ENCODE results near the gene FAM120B. TPM values are rescaled to one million over a fixed set of nuclear protein-coding genes. Genes with fewer than 3 reads are reported as not detected.

The FAM120B gene
- total RNA-seq, 3 donors from 2014 or later (not counting 1 experiment from before 2014, with no cell fraction given) = 37.8 to 55.6 (median 39.9) TPM

GRCh38 chr6:170270984-170271593 lies 35.5 kb upstream of the FAM120B start:
- Histone ChIP-seq H3K36me3 (ENCODE audit: control insufficient read depth, insufficient read depth, low read length) (no peaks in the 10 kb centered on the region), H3K4me1 (ENCODE audit: control insufficient read depth, insufficient read depth, low read length) (peaks cover 28% of the 10 kb centered on the region), H3K27ac (ENCODE audit: low read length) (peak overlapping the region; percentile 42), H3K4me3 (ENCODE audit: low read length) (peak overlapping the region; percentile 28), H3K9me3 (ENCODE audit: control insufficient read depth, insufficient read depth, low read length) (no peaks in the 10 kb centered on the region), H3K27me3 (ENCODE audit: control insufficient read depth, insufficient read depth, low read length) (peaks cover 60% of the 10 kb centered on the region)
- Mint-ChIP-seq H3K4me3 (peak overlapping the region; percentile 77), H3K36me3 (no peaks in the 10 kb centered on the region), H3K27ac (peak overlapping the region in 1 of 2 donors; percentile 87), H3K4me1 (peaks cover 23 to 31% of the 10 kb centered on the region in 2 donors), H3K27me3 (ENCODE audit: low read depth in 2 of 2) (peaks cover 58 to 63% of the 10 kb centered on the region in 2 donors), H3K9me3 (no peaks in the 10 kb centered on the region)
- intact Hi-C loops (cut with micrococcal nuclease) = loop anchor here (5.0 kb wide), 1 partner anchor 464 kb away; no protein-coding TSS in a partner anchor
- DNase-seq (no peak), ATAC-seq (no peak)
- no peak for TF ChIP-seq CTCF (IDR thresholded peaks at IDR 0.05)
- WGBS (ENCODE audit: insufficient coverage) = 97% methylated on average over 19 of the region's 19 CpGs

GRCh38 chr6:170271771-170272314 lies 34.7 kb upstream of the FAM120B start:
- Histone ChIP-seq H3K27ac (ENCODE audit: low read length) (peak overlapping the region; percentile 48), H3K4me1 (ENCODE audit: control insufficient read depth, insufficient read depth, low read length) (peaks cover 30% of the 10 kb centered on the region), H3K27me3 (ENCODE audit: control insufficient read depth, insufficient read depth, low read length) (peaks cover 65% of the 10 kb centered on the region), H3K4me3 (ENCODE audit: low read length) (peak overlapping the region; percentile 28), H3K36me3 (ENCODE audit: control insufficient read depth, insufficient read depth, low read length) (no peaks in the 10 kb centered on the region), H3K9me3 (ENCODE audit: control insufficient read depth, insufficient read depth, low read length) (no peaks in the 10 kb centered on the region)
- no peaks in the 10 kb centered on the region for H3K9me3 Mint-ChIP-seq
- H3K27ac Mint-ChIP-seq = peak overlapping the region; percentile 81 to 87
- H3K4me1 Mint-ChIP-seq = peaks cover 23 to 31% of the 10 kb centered on the region in 2 donors
- ATAC-seq (peak; percentile 84 to 92 (median 85)), DNase-seq (peak; percentile 70 to 93)
- H3K36me3 Mint-ChIP-seq = no peaks in the 10 kb centered on the region
- H3K4me3 Mint-ChIP-seq = peak overlapping the region; percentile 77
- no peak for TF ChIP-seq CTCF (IDR thresholded peaks at IDR 0.05)
- H3K27me3 Mint-ChIP-seq (ENCODE audit: low read depth in 2 of 2) = peaks cover 60 to 66% of the 10 kb centered on the region in 2 donors
- 2% methylated on average over 32 of the region's 32 CpGs for WGBS (ENCODE audit: insufficient coverage)
- intact Hi-C loops (cut with micrococcal nuclease) = loop anchor here (1.0 to 5.0 kb wide), 2 partner anchors 34 to 465 kb away; partner anchors contain the start of gene FAM120B

- H3K27ac Mint-ChIP-seq = peak overlapping the region; percentile 81 to 87
- peak overlapping the region; percentile 28 for H3K4me3 ChIP-seq (ENCODE audit: low read length)
- ATAC-seq (peak in 1 of 3 donors; percentile 6), DNase-seq (no peak)
- 68% methylated on average over 30 of the region's 30 CpGs for WGBS (ENCODE audit: insufficient coverage)
- H3K27me3 ChIP-seq (ENCODE audit: control insufficient read depth, insufficient read depth, low read length) = peaks cover 67% of the 10 kb centered on the region
- no peak for TF ChIP-seq CTCF (IDR thresholded peaks at IDR 0.05)
- H3K4me1 ChIP-seq (ENCODE audit: control insufficient read depth, insufficient read depth, low read length) = peaks cover 32% of the 10 kb centered on the region
- peak overlapping the region; percentile 77 for H3K4me3 Mint-ChIP-seq
- H3K9me3 Mint-ChIP-seq = no peaks in the 10 kb centered on the region
- H3K9me3 ChIP-seq (ENCODE audit: control insufficient read depth, insufficient read depth, low read length) = no peaks in the 10 kb centered on the region
- intact Hi-C loops (cut with micrococcal nuclease) = loop anchor here (1.0 to 5.0 kb wide), 2 partner anchors 34 to 465 kb away; partner anchors contain the start of gene FAM120B
- H3K36me3 ChIP-seq (ENCODE audit: control insufficient read depth, insufficient read depth, low read length) = no peaks in the 10 kb centered on the region
- H3K27me3 Mint-ChIP-seq (ENCODE audit: low read depth in 2 of 2) = peaks cover 65 to 72% of the 10 kb centered on the region in 2 donors
- no peaks in the 10 kb centered on the region for H3K36me3 Mint-ChIP-seq
- H3K4me1 Mint-ChIP-seq = peaks cover 27 to 31% of the 10 kb centered on the region in 2 donors
- peak overlapping the region; percentile 48 for H3K27ac ChIP-seq (ENCODE audit: low read length)
Measured at GRCh38 chr6:170272341-170273065, 34.1 kb upstream of the FAM120B start.

All from natural killer cell (primary cell).